GM12892 (cell line): Measurements from ENCODE around the gene XPO4.
A peak's percentile ranks its signal among the peaks of the same experiment; 100 is the strongest.
"Not testable (repeated sequence)": the region's sequence is repeated elsewhere in the genome, so short reads cannot be mapped to it uniquely, and the experiment has no call there.

Experiments used
- DNase-seq: peaks from one replicate; pipeline ENCODE4 v3.0.0; 2011; ENCODE audit not compliant: insufficient read length
- FAIRE-seq: peaks from 2 replicates; lab custom pipeline; 2011; peaks lifted over from hg19 to GRCh38; lab: Jason Lieb, UNC
- POLR2A ChIP-seq: IDR thresholded peaks from 2 replicates; pipeline ENCODE4 v1.6.1; 2011; ENCODE audit warnings: low read depth, low read length, control low read depth
- POLR2AphosphoS5 ChIP-seq: IDR thresholded peaks from 2 replicates; pipeline ENCODE4 v1.6.1; 2011; ENCODE audit warnings: low read depth, low read length, control low read depth
- TAF1 ChIP-seq: IDR thresholded peaks from 2 replicates; pipeline ENCODE4 v1.6.1; 2011; ENCODE audit warnings: low read depth, mild to moderate bottlenecking, control low read depth, low read length, borderline replicate concordance

XPO4 gene

DNA sequence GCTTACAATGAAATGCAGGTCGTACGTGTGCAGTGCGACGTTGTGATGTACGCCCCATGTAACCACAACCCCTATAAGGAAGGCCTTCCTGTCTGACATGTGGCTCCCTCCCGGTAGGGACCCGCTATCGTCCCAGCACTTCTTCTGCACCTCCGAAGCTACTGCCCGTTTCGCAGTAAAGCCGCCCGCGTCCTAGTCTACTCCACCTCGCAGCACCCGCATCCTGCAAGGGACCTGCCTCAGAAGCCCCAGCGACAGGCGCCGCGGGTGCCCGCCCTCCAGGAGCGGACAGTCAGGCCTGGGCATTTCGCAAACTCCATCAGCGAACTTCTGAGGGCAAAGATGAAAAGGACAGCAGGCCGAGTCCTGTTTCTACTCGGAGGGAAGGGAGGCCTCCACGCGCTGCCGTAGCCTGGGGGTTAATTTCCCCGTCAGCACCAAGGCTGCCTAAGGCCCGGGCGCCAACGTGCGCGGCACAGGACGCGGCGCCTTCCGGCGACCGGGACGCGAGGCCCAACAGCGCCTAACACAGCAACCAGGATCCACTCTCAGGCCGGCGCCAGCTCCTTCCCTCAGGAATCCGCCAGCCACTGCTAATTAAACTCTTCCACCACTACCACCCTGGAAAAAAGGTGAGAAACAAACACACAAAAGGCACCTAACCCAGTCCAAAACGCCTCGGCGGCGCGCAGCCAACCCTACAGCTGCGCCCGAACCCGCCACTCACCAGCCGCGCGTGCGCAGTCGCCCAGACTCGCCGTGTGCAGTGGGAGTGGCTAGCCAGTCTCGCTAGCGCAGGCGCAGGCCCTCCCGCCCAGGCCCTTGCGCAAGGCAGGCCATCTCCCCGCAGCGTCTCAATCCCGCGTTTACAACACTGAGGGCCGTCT, 129.1 kb downstream of the XPO4 start, which contains the start of gene EEF1AKMT1:
EEF1AKMT1 (minus strand) TSS at position 768 of the 887 bp plus-strand sequence. CDS start 16,363 bp downstream, outside the sequence.
- TF ChIP-seq POLR2A (peak; percentile 83), TAF1 (peak; percentile 66), POLR2AphosphoS5 (peak; percentile 90)
- FAIRE-seq (peak; percentile 96), DNase-seq (peak; percentile 62)

DNA sequence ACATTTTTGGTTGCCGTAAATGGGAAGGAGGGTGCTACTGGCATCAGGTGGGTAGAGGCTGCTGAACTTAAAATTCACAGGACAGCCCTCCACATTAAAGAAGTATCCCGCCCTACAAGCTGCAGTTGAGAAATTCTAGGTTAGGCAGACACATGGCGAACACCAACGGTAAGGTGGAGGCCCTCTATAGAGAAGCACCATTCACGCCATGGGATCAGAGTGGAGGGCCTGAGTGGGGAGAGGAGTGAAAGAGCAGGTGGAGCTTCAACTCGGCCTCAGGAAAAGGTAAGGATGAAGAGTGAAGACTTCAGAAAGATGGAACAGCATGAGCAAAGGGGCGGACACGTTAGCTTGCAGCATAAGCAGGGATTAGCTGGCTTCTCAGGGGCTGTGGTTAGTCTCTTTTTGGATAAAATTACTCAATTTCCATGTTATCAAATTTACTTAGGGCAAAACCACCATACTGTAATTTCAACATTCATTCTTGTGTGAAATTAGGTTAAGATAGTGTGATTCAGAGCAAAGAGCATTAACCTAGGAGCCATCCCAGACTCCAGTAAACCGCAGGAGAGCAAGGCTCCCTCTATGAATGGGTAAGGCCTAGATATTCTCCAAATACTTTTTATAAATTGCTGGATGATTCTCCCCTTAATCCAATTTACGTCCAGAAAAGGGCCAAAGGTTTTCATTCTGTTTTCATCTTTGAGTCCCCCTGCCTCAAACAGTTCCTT, 130.0 kb downstream of the XPO4 start:
- DNase-seq = no peak
- TF ChIP-seq POLR2AphosphoS5 = no peak
- no peak for TF ChIP-seq POLR2A
- no peak for TF ChIP-seq TAF1
- no peak for FAIRE-seq

DNA sequence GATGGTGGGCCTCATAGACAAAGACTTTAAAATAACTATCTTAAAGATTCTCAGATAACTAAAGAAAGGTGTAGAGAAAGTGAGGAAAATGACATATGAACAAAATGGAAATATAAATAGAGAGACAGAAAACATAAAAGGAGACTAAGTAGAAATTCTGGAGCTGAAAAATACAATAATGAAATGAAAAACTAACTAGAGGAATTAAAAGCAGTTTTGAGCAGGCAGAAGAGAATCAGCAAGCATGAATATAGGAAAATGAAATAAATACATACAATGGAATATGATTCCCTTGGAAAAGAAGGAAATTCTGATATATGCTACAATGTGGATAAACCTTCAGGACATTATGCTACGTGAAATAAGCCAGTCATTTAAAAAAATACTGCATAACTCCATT, 132.7 kb downstream of the XPO4 start:
- TF ChIP-seq TAF1 (no peak), POLR2AphosphoS5 (no peak), POLR2A (no peak)
- DNase-seq (no peak), FAIRE-seq (no peak)

DNA sequence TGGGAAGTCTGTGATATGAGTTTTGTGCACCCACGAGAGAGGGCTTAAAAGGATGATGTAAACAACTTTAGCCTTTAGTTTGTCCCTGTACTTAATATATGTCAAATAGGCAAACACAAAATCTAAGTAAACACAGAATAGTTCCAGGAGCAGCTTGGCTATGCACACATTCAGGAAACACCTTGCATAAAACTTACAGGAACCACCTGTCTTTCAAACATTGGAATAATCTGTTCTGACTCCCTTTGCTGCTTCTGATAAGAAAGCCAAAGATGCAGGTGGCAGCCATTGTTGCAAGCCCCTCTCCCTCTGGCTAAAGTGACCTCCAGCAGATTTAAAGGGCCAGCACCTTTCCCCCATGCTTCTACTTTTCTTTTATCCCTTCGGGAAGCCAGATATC, 133.5 kb downstream of the XPO4 start:
- DNase-seq (no peak), FAIRE-seq (no peak)
- TF ChIP-seq TAF1 (no peak), POLR2A (no peak), POLR2AphosphoS5 (no peak)

DNA sequence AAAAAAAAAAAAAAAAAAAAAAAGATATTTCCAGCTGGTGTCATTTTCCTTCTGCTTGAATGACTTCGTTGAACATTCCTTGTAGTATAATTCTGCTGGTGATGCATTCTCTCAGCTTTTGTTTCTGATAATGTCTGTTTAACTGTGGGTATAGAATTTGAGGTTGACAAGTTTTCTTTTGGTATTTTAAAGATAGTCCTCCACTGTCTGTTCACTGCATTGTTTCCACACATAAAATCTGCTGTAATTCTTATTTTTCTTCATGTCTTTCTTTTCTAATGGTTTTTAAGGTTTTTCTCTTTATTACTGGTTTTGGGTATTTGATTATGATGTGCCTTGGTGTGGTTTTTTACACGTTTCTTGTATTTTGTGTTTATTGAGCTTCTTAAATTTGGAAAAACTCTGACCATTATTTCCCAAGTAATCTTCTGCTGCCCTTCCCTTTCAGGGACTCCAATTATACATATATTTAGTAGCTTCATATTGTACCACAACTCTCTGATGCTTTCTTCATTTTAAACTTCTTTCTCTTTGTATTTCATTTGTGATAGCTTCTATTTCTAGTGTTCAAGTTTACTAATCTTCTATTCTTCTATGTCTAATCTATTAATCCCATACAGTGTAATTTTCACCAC, 135.1 kb downstream of the XPO4 start:
- DNase-seq = no peak
- no peak for TF ChIP-seq POLR2A
- no peak for FAIRE-seq

DNA sequence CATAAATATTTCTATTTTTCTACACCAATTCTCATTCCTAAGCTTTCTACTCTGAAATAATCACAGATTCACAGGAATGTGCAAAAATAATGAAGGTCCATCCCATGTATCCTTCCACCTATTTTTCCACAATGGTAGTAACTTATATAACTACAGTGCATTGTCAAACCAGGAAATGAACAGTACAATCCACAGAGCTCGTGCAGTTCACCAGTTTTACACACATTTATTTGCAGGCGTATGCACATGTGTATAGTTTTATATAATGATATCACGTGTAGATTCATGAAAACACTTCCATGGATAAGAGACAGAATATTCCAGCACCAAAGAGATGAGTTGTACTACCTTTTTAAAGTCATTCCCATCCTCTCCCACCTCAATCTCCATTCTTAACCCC, 141.7 kb downstream of the XPO4 start:
- DNase-seq (no peak), FAIRE-seq (no peak)
- TF ChIP-seq POLR2AphosphoS5 (no peak), TAF1 (no peak), POLR2A (no peak)

DNA sequence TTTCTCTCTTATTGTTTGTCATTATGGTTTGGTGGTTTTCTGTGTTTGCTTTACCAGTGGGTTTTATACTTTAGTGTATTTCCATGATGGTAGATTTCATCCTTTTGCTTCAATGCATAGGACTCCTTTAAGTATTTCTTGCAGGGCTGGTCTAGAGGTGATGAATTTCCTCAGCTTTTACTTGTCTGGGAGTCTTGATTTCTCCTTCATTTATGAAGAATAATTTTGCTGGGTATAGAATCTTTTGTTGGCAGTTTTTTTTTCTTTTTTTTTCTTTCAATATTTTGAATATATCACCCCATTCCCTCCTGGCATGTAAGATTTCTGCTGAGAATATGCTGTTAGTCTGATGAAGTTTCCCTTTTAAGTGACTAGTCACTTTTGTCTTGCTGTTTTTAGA, 148.5 kb downstream of the XPO4 start:
- DNase-seq (no peak), FAIRE-seq (no peak)
- TF ChIP-seq POLR2A (no peak), TAF1 (no peak), POLR2AphosphoS5 (no peak)

DNA sequence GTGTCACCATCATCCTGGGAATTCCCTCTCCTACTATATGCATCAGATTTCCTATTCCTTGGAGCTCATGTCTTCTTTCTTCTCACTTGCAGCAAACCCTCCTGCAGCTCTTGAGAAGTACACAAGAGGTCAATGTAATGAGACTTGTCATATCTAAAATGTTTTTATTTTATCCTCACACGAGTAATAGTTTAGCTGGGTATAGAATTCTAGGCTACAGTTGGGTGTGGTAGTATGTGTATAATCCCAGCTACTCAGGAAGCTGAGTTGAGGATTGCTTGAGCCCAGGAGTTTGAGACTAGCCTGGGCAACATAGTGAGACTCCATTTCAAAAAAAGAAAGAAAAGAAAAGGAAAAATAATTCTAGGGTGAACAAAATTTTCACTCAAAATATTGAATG, 153.2 kb downstream of the XPO4 start:
- no peak for FAIRE-seq
- TF ChIP-seq POLR2AphosphoS5 = no peak

DNA sequence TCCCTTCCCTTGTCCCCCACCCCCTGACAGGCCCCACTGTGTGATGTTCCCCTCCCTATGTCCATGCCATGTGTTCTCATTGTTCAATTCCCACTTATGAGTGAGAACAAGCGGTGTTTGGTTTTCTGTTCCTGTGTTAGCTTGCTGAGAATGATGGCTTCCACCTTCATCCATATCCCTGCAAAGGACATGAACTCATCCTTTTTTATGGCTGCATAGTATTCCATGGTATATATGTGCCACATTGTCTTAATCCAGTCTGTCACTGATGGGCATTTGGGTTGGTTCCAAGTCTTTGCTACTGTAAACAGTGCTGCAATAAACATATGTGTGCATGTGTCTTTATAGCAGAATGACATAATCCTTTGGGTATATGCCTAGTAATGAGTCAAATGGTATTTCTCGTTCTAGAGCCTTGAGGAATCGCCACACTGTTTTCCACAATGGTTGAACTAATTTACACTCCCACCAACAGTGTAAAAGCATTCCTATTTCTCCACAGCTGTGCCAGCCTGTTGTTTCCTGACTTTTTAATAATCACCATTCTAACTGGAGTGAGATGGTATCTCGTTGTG, 158.6 kb downstream of the XPO4 start:
- FAIRE-seq, DNase-seq: not testable (repeated sequence)

More for the DNA sequence above, 153.2 kb downstream of the XPO4 start:
- DNase-seq = no peak

DNA sequence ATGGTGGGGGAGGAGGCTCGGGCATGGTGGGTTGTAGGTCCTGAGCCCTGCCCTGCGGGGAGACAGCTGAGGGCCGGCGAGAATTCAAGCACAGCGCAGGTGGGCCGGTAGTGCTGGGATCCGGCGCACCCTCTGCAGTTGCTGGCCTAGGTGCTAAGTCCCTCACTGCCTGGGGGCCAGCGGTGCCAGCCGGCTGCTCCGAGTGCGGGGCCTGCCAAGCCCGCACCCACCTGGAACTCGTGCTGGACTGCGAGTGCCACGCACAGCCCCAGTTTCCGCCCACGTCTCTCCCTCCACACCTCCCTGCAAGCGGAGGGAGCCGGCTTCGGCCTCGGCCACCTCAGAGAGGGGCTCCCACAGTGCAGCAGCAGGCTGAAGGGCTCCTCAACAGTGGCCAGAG, 162.5 kb downstream of the XPO4 start:
- no peak for FAIRE-seq
- TF ChIP-seq TAF1 = no peak
- no peak for TF ChIP-seq POLR2AphosphoS5
- no peak for TF ChIP-seq POLR2A
- no peak for DNase-seq

DNA sequence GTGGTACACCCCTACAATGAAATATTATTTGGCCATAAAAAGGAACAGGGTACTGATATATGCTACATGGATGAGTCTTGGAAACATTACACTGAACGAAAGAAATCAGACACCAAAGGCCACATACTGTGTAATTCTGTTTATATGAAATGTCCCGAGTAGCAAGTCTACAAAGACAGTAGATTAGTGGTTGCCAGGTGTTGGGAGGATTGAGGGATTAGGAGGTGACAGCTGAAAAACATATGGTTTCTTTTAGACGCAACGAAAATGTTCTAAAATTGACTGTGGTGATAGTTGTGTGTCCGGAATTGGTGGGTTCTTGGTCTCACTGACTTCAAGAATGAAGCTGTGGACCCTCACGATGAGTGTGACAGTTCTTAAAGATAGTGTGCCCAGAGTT, 163.9 kb downstream of the XPO4 start:
- TF ChIP-seq POLR2AphosphoS5 (no peak), POLR2A (no peak), TAF1 (no peak)
- DNase-seq (no peak), FAIRE-seq (no peak)
